ENCODE measurements around the gene XPO6. TPM values are rescaled to one million over a fixed set of nuclear protein-coding genes. Genes with fewer than 3 reads are reported as not detected.

XPO6 gene
- total and polyA plus RNA-seq, 2 of the 13 experiments (the other 11 are each of a cell fraction or from before 2014, with no cell fraction given) = 109 to 129 TPM

DNA sequence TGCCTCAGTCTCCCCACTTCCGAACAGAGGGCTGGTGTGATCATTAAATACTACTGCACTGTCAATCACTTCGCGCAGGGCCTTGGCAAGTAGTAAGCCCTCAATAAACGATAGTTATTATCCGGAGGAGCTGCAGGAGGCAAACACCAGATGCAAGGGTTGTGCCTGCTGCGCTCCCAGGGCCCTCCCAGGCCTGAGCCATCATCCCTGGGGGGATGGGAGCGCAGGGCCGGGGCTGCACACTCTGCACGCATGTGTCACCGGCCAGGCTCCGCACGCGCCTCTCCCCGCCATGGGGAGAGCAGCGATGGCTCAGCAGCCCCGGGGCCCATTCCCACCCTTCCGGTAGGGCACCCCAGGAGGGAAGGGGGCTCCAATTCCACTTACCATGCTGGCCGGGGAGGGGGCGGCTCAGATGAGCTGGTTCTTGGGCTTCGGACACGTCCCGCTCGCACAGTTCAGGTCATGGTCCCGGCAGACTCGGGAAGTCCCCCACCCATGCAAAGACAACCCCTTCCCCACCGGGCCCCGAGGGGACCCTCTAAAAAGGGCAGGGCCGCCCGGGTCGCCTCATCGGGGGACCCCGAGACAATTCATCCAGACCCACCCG, 681 bp downstream of the XPO6 start (continued):
- TF ChIP-seq FOXP1 (IDR thresholded peaks at IDR 0.05) = no peak
- 0 out of 2 replicates have a peak, but pooled peaks have one; percentile 9 for TF ChIP-seq FOXP1 (CRISPR knock-in tag; IDR thresholded peaks at IDR 0.05)
- TF ChIP-seq, protein P1, sequence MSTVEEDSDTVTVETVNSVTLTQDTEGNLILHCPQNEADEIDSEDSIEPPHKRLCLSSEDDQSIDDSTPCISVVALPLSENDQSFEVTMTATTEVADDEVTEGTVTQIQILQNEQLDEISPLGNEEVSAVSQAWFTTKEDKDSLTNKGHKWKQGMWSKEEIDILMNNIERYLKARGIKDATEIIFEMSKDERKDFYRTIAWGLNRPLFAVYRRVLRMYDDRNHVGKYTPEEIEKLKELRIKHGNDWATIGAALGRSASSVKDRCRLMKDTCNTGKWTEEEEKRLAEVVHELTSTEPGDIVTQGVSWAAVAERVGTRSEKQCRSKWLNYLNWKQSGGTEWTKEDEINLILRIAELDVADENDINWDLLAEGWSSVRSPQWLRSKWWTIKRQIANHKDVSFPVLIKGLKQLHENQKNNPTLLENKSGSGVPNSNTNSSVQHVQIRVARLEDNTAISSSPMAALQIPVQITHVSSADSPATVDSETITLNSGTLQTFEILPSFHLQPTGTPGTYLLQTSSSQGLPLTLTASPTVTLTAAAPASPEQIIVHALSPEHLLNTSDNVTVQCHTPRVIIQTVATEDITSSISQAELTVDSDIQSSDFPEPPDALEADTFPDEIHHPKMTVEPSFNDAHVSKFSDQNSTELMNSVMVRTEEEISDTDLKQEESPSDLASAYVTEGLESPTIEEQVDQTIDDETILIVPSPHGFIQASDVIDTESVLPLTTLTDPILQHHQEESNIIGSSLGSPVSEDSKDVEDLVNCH (CRISPR knock-in tag; IDR thresholded peaks at IDR 0.05) = no peak
- TF ChIP-seq, protein P2, sequence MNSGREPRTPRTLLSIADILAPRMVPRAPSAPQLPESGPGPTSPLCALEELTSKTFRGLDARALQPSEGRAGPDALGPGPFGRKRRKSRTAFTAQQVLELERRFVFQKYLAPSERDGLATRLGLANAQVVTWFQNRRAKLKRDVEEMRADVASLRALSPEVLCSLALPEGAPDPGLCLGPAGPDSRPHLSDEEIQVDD (CRISPR knock-in tag; IDR thresholded peaks at IDR 0.05; ENCODE audit: borderline replicate concordance) = 0 out of 2 replicates have a peak, but pooled peaks have one; percentile 65
- TF ChIP-seq FLYWCH1 (CRISPR knock-in tag; IDR thresholded peaks at IDR 0.05) = no peak
- no peak for TF ChIP-seq KDM6A (CRISPR knock-in tag; IDR thresholded peaks at IDR 0.05; ENCODE audit: low read depth)
- TF ChIP-seq ZNF792 (CRISPR knock-in tag; IDR thresholded peaks at IDR 0.05) = 0 out of 2 replicates have a peak, but pooled peaks have one; percentile 51
- TF ChIP-seq, protein P3, sequence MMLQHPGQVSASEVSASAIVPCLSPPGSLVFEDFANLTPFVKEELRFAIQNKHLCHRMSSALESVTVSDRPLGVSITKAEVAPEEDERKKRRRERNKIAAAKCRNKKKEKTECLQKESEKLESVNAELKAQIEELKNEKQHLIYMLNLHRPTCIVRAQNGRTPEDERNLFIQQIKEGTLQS (CRISPR knock-in tag; IDR thresholded peaks at IDR 0.05) = peak; percentile 43; the same call in 1 of the 2 replicates
- TF ChIP-seq XBP1 (CRISPR knock-in tag; IDR thresholded peaks at IDR 0.05) = no peak
- TF ChIP-seq PRMT3 (CRISPR knock-in tag; IDR thresholded peaks at IDR 0.05; ENCODE audit: borderline replicate concordance, low read depth) = peak; percentile 48; the same call in 1 of the 2 replicates
- no peak for TF ChIP-seq ZKSCAN8 (CRISPR knock-in tag; IDR thresholded peaks at IDR 0.05; ENCODE audit: borderline replicate concordance)
- TF ChIP-seq NFE2L2 (IDR thresholded peaks at IDR 0.05; ENCODE audit: low read length) = no peak
- TF ChIP-seq, protein P4, sequence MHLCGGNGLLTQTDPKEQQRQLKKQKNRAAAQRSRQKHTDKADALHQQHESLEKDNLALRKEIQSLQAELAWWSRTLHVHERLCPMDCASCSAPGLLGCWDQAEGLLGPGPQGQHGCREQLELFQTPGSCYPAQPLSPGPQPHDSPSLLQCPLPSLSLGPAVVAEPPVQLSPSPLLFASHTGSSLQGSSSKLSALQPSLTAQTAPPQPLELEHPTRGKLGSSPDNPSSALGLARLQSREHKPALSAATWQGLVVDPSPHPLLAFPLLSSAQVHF (CRISPR knock-in tag; IDR thresholded peaks at IDR 0.05) = no peak
- TF ChIP-seq, protein P5, sequence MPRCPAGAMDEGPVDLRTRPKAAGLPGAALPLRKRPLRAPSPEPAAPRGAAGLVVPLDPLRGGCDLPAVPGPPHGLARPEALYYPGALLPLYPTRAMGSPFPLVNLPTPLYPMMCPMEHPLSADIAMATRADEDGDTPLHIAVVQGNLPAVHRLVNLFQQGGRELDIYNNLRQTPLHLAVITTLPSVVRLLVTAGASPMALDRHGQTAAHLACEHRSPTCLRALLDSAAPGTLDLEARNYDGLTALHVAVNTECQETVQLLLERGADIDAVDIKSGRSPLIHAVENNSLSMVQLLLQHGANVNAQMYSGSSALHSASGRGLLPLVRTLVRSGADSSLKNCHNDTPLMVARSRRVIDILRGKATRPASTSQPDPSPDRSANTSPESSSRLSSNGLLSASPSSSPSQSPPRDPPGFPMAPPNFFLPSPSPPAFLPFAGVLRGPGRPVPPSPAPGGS (CRISPR knock-in tag; IDR thresholded peaks at IDR 0.05) = 0 out of 2 replicates have a peak, but pooled peaks have one; percentile 41
- peak; percentile 23; the same call in 1 of the 2 replicates for TF ChIP-seq RARA (CRISPR knock-in tag; IDR thresholded peaks at IDR 0.05)
- TF ChIP-seq MTA1 (CRISPR knock-in tag; IDR thresholded peaks at IDR 0.05; ENCODE audit: borderline replicate concordance) = no peak; the same call in 1 of the 2 replicates
- TF ChIP-seq, protein P6, sequence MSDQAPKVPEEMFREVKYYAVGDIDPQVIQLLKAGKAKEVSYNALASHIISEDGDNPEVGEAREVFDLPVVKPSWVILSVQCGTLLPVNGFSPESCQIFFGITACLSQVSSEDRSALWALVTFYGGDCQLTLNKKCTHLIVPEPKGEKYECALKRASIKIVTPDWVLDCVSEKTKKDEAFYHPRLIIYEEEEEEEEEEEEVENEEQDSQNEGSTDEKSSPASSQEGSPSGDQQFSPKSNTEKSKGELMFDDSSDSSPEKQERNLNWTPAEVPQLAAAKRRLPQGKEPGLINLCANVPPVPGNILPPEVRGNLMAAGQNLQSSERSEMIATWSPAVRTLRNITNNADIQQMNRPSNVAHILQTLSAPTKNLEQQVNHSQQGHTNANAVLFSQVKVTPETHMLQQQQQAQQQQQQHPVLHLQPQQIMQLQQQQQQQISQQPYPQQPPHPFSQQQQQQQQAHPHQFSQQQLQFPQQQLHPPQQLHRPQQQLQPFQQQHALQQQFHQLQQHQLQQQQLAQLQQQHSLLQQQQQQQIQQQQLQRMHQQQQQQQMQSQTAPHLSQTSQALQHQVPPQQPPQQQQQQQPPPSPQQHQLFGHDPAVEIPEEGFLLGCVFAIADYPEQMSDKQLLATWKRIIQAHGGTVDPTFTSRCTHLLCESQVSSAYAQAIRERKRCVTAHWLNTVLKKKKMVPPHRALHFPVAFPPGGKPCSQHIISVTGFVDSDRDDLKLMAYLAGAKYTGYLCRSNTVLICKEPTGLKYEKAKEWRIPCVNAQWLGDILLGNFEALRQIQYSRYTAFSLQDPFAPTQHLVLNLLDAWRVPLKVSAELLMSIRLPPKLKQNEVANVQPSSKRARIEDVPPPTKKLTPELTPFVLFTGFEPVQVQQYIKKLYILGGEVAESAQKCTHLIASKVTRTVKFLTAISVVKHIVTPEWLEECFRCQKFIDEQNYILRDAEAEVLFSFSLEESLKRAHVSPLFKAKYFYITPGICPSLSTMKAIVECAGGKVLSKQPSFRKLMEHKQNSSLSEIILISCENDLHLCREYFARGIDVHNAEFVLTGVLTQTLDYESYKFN (CRISPR knock-in tag; conservative IDR thresholded peaks at IDR 0.05) = no peak
- TF ChIP-seq SMC3 (IDR thresholded peaks at IDR 0.05; ENCODE audit: low read length) = no peak
- no peak; the same call in 1 of the 2 replicates for TF ChIP-seq ZNF546 (CRISPR knock-in tag; conservative IDR thresholded peaks at IDR 0.05)
- no peak for TF ChIP-seq CREB1 (IDR thresholded peaks at IDR 0.05)
- no peak for TF ChIP-seq CREB1 (CRISPR knock-in tag; IDR thresholded peaks at IDR 0.05)
- no peak; the same call in 1 of the 2 replicates for TF ChIP-seq MZF1 (CRISPR knock-in tag; IDR thresholded peaks at IDR 0.05; ENCODE audit: borderline replicate concordance)
